ENCODE results near the gene VPS33A. TPM values are rescaled to one million over a fixed set of nuclear protein-coding genes. Genes with fewer than 3 reads are reported as not detected.

The VPS33A gene
- total RNA-seq, 4 donors from 2014 or later: 12.6 to 23.6 (median 19.2) TPM

DNA sequence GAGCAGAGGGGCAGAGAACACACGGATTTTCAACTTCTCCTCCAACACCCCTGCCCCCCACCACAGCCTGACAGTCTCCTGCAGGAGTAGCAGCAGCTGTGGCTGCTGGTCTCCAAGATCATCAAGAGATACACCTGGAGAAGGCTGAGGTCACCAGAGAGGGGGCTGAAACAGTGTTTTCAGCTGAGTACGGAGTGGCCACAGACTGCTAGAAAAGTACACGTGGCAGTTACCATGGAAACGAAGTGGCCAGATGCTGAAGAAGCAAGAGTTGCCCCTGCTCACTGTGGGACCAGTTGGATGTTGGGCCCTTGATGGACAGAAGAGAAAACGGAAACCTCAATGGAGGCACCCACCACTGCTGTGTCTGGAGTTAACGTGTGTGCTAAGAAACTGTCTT lies 35.5 kb downstream of the VPS33A start:
- Histone ChIP-seq H3K4me1 (peaks cover 0 to 9% (median 8%) of the 10 kb centered on the region in 4 donors), H3K27ac (no peak overlapping the region), H3K9me3 (no peaks in the 10 kb centered on the region), H3K4me3 (no peak overlapping the region), H3K27me3 (no peaks in the 10 kb centered on the region), H3K36me3 (peaks cover 2 to 63% (median 29%) of the 10 kb centered on the region in 3 donors)
- DNase-seq (ENCODE audit: low spot score in 2 of 2): no peak
- 75 to 77% methylated on average over 6 of the region's 6 CpGs for WGBS, 2 donors
- TF ChIP-seq POLR2A (IDR thresholded peaks at IDR 0.05) (no peak), EP300 (IDR thresholded peaks at IDR 0.05) (no peak), CTCF (IDR thresholded peaks at IDR 0.05) (no peak)

- Histone ChIP-seq H3K4me1 (peaks cover 0 to 32% (median 21%) of the 10 kb centered on the region in 4 donors), H3K4me3 (no peak overlapping the region), H3K36me3 (peaks cover 2 to 44% (median 10%) of the 10 kb centered on the region in 3 donors), H3K9me3 (no peaks in the 10 kb centered on the region), H3K27me3 (no peaks in the 10 kb centered on the region), H3K27ac (no peak overlapping the region)
- WGBS, 2 donors: 90 to 95% methylated on average over 5 of the region's 5 CpGs
- TF ChIP-seq CTCF (IDR thresholded peaks at IDR 0.05) (no peak), POLR2A (IDR thresholded peaks at IDR 0.05) (no peak), EP300 (IDR thresholded peaks at IDR 0.05) (no peak)
- no peak for DNase-seq (ENCODE audit: low spot score in 2 of 2)
Measured at GRCh38 chr12:122228092-122228491, 38.2 kb downstream of the VPS33A start.

DNA sequence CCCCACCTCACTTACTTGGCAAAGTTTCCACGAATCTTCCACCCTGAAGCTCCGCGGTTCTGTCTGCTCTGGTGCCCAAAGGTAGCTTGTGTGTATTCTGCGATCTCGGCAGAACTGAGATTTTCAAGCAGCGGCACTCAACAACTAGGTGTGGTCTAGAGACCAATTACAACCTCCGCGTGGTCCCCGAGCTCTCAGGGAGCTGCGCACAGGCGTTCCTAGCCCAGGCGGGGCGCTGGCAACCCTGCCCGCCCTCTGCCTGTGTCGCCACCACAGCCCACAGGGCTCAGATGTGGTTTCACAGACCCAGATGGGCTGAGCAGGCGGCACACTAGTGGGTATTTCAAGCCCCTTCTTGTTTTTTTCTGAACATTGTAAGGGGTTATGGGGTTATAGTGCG lies 39.0 kb downstream of the VPS33A start:
- 82 to 89% methylated on average over 17 of the region's 17 CpGs for WGBS, 2 donors

DNA sequence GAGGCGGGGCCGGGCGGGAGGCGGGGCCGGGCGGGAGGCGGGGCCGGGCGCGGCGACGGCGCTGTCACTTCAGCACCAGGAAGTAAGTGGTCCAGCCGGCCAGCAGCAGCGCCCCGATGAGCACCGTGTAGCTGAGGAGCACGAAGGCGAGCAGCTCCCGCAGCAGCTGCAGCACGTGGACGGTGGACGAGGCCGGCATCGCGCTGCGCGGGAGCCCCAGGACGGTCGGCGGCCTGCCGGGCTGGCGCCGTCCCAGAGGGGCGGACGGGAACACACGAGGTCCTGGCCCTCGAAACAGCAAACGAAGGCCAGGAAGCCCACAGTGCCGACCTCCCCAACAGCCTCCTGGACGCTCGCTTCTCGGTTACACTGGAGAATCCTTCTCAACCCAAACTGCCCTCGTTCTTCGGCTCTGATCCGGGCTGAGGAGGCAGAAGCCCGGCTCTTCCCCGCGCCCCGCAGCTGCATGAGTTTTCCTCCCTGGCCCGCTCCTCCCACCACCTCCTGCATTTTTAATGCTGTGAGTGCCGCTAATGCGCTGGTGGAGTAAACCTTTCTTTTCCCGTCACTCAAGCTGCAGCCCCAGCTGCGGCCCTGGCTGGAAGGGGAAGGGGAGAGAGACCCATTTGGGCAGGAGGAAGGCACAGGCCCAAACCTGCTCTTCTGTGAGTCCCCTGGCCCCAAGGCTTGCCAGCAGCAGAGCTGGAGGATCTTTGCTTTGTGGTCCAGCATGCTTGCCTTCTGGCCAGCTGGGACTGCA lies 39.7 kb downstream of the VPS33A start:
- peaks cover 2 to 44% (median 10%) of the 10 kb centered on the region in 3 donors for H3K36me3 ChIP-seq
- peaks cover 0 to 35% (median 21%) of the 10 kb centered on the region in 4 donors for H3K4me1 ChIP-seq
- H3K27ac ChIP-seq: peak overlapping the region in 1 of 4 donors; percentile 99
- 5 to 7% methylated on average over 40 to 46 of the region's 55 CpGs for WGBS, 2 donors
- H3K4me3 ChIP-seq: peak overlapping the region; percentile 28 to 94 (median 47)
- DNase-seq (ENCODE audit: low spot score in 2 of 2): no peak
- TF ChIP-seq POLR2A (IDR thresholded peaks at IDR 0.05): no peak
- no peak for TF ChIP-seq EP300 (IDR thresholded peaks at IDR 0.05)
- H3K27me3 ChIP-seq: no peaks in the 10 kb centered on the region
- H3K9me3 ChIP-seq: no peaks in the 10 kb centered on the region

More for the DNA sequence above, 39.0 kb downstream of the VPS33A start:
- DNase-seq (ENCODE audit: low spot score in 2 of 2): no peak
- Histone ChIP-seq H3K27ac (no peak overlapping the region), H3K4me3 (no peak overlapping the region), H3K36me3 (peaks cover 2 to 44% (median 10%) of the 10 kb centered on the region in 3 donors), H3K27me3 (no peaks in the 10 kb centered on the region), H3K4me1 (peaks cover 0 to 35% (median 21%) of the 10 kb centered on the region in 4 donors), H3K9me3 (no peaks in the 10 kb centered on the region)
- TF ChIP-seq CTCF (IDR thresholded peaks at IDR 0.05): no peak
- TF ChIP-seq EP300 (IDR thresholded peaks at IDR 0.05): no peak
- TF ChIP-seq POLR2A (IDR thresholded peaks at IDR 0.05): no peak

DNA sequence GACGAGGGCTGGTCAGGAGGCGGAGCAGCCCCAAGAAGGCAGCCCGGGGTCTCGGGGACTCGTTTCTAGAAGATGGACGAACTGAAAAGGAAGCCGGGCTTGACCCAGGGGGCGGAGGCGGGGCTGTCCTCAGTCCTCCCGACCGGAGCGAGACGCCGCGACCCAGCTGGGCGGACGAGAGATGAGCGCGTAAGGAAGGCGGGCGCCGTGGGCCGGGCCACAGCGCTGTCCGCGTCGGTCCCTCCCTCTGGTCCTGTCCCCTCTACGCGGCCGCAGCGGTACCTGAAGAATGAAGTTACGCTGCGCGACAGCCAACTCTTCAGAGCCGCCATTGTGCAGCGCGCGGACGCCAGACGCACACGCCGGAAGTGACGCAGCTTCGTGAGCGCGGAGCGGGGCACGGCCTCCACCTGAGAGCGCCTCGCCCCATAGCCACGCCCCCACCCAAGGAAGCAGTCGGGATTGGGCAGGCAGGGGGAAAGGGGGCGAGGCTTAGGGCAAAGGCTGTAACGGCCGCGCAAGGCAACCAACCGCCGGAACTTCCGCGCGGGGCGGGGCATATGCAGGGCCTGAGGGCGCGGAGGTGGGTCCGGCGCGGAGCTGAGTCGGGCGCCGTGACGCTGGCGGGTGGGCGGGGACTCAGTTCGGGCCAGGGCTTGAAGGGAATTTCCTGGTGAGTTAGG lies 40.5 kb downstream of the VPS33A start, which contains the start of gene DIABLO:
TSS of gene DIABLO (minus strand) at position 370 of the 683 bp plus-strand sequence. CDS start at position 332, 38 bp downstream.
- peak within 1 kb of the TSS; percentile 82 to 99 (median 96) for H3K27ac ChIP-seq
- TF ChIP-seq CTCF (IDR thresholded peaks at IDR 0.05) (peak in 1 of 5 experiments; percentile 43), EP300 (IDR thresholded peaks at IDR 0.05) (peak; percentile 95 to 99), POLR2A (IDR thresholded peaks at IDR 0.05) (peak; percentile 88 to 95)

More for the DNA sequence above, 40.5 kb downstream of the VPS33A start, which contains the start of gene DIABLO:
- Histone ChIP-seq H3K4me1 (peaks cover 0 to 35% (median 21%) of the 10 kb centered on the region in 4 donors), H3K27me3 (no peaks in the 10 kb centered on the region), H3K36me3 (peaks cover under 1 to 44% (median 8%) of the 10 kb centered on the region in 3 donors), H3K4me3 (peak within 1 kb of the TSS; percentile 48 to 97 (median 91)), H3K9me3 (no peaks in the 10 kb centered on the region)
- peak; percentile 99 for DNase-seq (ENCODE audit: low spot score in 2 of 2)
- 0% methylated on average over 27 to 38 of the region's 74 CpGs for WGBS, 2 donors
